Activated gamma-delta T cell treated with anti-CD3 and anti-CD28 coated beads, Interleukin-2, amount 50 U/mL, for 16 hours (primary cell): ENCODE data around the gene GBGT1.
"Not testable (repeated sequence)": the region's sequence is repeated elsewhere in the genome, so short reads cannot be mapped to it uniquely, and the experiment has no call there.

Source experiments
- DNase-seq: peaks from one replicate; pipeline ENCODE4 v3.0.0-alpha.2; 2020; ENCODE audit warnings: low read depth

Gene GBGT1

DNA sequence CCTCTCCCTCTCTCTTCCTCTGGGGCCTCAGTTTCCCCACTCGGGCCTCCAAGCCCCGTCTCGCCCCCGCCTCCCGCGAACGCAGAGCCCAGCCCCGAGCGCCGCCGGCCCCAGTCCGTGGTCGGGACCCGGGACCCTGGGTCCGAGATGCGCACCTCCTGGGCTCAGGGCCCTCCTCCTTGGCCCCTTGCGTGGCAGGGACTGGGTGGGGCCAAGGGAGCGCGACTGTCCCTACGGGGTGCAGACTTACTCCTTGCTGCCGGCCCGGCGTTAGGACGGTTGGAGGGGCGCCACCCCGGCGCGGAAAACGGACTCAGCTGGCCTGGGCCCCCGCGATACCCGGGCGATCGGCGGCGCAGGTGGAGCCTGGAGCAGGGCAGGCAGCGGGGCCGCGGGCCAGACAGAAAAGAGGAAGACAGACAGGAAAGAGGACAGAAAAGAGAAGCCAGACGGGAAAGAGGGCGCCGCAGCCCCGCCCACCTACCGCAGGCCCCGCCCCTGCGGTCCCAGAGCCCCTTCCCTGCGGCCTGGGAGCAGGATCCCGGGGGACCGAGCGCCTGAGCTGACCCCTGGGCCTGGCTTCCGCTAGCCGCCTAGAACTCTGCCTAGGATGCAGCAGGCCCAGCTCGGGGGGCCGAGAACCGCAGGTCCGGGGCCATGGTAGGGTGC lies at the start of gene GBGT1:
GBGT1 (minus strand) TSS at position 411 of the 669 bp plus-strand sequence. CDS start 1,502 bp downstream, outside the sequence.
- DNase-seq = no peak

DNA sequence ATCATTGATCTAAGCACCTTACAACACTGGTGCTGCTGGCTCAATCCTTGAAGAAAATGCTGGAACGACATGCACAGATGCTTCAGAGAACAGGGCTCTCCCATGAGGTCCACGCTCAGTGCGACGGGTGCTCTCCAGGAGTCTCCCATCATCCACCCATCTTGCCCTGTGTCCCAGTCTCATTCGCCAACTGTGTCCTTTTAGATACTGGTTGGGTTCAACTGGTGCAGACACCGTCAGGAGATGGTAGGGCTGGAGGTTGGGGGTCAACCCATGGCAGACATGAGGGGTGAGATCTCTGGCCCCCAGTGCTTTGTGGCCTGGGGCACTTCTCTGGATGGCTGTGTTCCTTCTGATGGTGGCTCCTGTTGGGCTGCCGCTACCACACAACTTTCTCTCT lies 46.9 kb upstream of the GBGT1 start:
- DNase-seq = no peak

DNA sequence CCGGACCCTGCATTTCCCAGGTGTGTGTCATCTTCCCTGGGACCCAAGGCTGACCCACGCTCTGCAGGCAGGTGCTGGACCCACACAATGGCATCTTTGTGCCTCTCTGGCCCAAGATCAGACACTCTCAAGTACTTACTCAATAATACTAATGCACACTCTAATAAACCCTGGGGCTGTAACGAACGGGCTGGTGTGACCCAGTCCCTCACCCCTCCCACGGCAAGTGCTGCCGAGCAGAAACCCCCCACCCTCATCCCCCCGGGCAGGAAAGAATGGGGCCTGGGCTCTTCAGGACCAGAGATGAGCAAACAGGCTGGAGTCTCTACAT lies 46.5 kb upstream of the GBGT1 start:
- DNase-seq = no peak

DNA sequence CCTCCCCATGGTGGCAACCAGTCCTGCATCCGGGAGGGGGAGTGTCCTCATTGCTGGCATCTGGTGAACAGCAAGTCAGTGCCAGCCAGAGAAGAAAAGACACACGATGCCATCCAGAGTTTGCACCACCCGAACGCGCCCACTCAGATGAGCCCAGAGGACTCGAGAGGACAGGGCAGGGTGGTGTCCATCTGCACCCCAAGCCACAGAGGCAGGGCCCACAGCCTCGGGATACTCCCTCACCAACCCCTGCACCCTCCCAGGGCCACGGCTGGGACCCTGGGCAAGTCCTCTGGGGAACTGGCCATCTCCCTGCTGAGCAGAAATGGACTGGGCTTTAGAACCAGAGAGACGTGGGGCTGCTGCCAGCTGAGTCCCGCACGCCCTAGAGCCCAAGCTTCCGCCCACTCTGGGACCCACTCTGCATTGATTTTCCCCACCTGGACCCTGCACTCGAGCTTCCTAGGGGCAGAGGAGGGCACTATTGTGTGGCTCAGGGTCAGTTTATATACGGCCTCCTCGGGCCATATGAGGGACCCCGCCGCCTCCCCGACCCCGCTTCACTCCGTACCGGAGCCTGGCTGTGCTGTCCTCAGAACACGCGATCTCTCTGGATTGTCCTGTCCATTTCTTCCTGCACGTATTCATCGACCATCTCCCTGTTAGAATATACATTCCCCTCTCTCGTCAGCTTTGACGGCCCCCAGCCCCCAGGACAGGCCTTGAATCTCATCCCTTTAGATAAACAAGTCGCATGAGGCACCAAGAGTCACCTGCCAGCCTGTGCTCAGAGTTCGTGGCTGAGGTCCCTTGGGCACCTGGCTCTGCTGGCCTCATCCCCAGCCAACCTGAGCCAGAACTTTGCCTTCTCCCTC lies 45.9 kb upstream of the GBGT1 start:
- DNase-seq = not testable (repeated sequence)

DNA sequence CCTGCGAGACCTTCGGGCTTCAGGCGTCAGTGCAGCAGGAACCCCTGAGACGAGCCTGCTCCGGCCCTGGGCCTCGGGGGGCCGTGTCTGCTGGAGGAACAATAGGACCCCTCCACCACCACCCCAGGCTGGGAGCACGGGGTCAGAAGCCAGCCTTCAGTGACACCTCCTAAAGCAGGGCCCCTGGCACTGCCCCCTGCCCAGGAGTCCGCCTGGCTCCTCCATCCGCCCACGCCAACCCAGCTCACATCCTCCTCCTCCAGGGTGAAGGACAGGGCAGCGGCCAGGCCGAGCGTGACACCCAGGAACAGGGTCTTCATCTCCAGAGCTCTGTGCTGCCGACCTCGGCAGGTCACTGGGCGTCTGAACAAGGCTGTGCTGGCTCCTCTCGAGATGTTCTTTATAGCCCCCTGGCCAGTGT lies 45.2 kb upstream of the GBGT1 start, which contains the start of gene OBP2B:
OBP2B (minus strand) TSS at position 371 of the 421 bp plus-strand sequence; CDS start at position 320, 51 bp downstream.
- not testable (repeated sequence) for DNase-seq

DNA sequence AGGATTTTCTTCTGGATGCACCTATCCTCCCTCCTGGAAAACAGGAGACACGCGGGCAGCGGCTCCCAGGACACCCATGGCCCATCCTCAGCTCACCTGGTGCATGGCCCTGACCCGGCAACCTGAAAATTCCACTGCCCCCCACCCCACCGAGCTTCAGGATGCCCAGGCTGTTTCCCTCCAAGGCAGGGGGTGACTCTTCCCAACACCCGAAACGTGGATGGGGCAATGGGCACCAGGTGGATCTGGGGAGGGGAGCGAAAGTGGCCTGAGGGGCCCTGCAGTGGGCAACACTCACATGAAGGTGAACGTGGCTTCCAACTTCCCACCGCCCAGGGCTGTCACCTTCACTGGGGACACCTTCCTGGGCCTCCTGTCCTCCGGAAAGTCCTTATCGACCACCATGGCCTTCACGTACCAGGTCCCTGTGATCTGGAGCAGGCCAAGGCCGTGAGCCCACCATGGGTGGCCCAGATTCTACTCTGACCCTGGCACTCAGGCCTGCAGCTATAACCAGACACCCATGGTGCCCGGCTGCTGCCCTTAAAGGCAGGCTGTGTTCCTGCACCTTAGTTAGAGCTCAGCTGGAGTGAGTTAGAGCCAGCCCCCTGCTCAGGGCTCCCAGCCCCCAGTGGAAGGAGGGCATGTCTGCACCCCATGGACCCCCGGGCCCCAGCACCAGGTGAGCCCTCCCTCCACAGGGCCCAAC lies 44.6 kb upstream of the GBGT1 start:
- DNase-seq = not testable (repeated sequence)

DNA sequence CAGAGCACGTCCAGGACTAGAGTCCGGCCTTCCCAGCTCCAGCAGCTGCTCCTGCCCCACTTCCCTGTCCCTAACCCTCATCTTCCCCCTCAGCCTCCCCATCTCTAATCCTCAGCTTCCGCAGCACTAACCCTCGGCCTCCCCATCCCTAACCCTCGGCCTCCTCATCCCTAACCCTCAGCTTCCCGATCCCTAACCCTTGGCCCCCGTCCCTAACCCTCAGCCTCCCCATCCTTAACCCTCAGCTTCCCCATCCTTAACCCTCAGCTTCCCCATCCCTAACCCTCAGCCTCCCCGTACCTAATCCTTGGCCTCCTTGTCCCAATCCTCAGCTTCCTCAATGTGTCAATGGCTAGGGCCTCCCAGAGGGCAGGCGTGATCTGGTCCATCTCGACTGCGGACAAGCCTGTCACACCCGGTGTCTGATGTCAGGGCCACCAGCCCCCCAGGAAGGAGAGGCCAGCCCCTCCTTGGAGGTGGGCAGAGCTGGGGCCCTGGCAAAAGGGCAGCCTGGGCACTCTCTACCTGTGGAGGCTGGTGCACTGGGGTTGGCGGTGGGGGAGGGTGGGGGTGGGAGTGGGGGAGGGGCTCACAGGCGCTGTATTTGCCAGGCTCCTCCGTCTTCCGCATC lies 43.9 kb upstream of the GBGT1 start:
- DNase-seq = no peak

DNA sequence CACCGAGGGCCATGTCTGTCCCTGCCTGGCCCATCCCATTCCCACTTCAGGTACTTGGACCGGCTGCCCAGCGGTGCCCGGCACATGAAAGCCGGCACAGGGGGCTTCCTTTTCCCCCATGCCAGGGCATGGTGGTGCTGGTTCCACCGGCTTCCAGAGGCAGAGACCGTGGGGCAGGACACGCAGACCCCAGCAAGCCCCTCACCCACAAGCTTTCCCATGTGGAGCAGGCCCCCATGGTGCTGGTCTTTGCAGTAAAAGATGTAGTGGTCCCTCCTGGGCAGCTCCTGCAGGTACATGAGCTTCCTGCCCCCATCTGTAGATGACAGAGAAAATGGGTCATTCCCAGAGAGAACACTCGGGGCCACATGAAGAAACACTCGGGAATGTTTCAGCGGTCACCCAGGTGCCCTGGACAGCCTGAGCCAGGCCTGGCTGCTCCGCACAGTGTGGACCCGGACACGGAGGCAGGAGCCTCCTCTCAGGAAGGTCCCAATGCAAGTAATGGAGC lies 43.4 kb upstream of the GBGT1 start:
- no peak for DNase-seq

DNA sequence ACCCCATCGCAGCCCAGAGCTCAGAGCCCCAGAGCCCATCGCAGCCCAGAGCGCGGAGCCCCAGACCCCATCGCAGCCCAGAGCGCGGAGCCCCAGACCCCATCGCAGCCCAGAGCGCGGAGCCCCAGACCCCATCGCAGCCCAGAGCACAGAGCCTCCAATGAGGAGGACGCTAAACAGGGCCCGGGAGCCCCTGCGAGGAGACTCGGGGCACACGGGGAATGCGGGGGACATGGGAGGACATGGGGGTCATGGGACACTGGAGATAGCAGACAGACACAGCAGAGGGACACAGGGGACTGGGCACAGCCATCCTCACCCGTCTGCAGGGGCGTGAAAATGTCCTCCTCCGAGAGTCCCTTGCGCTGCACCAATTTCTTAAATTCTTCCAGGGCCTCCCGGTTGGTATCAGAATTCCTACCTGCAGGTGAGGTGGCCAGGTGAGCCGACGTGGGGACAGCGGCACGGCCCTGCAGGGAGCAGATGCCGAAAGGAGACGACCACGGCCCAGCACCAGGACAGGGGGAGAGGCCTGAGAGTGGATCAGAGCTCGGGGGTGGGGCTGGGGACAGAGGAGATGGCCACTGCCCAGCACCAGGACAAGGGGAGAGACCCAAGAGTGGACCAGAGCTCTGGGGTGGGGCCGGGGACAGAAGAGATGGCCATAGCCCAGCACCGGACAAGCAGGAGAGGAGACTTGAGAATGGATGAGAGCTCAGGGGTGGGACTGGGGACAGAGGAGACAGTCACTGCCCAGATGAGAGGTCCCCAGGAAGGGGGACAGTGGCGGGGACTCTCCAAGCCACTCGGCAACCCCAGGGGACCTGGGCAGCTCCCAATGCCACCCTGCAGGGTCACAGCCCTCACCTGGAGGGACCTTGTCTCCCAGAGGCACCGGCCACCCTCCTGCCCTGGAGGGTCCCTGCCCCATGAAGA lies 42.5 kb upstream of the GBGT1 start:
- no peak for DNase-seq

DNA sequence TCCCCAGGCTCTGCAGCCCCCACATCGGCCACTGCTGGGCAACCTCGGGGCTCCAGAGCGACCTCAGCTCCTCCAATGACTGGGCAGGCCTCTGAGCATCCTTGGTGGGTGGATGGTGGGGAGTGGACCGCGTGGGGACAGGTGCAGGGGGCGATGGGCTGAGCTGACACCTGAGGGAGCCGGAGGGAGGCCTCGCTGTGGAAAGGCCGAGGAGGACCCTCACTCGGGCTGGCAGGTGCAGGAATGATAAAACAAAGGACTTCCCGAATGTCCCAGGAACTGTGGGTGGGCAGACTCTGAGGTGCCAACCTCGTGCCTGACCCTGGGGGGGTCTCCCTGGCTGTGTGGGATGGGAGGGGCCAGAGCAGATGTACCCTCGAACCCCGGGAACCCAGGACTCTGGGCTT lies 41.8 kb upstream of the GBGT1 start:
- not testable (repeated sequence) for DNase-seq

DNA sequence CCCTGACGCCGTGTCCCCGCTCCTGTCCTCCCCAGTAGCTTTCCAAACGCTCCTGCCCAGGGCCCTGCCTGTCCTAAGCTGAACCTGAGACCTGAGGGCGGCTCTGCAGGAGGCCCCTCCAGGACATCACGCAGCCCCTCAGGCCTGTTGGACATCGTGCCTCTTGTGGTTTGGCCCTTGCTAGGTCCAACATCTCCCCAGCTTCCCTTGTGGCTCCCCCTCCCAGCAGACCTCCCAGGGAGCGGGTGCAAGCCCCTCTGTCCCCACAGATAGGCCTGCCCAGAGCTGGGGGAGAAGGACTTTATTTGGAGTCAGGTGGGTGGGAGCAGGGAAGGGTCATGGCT lies 41.3 kb upstream of the GBGT1 start:
- DNase-seq = no peak

DNA sequence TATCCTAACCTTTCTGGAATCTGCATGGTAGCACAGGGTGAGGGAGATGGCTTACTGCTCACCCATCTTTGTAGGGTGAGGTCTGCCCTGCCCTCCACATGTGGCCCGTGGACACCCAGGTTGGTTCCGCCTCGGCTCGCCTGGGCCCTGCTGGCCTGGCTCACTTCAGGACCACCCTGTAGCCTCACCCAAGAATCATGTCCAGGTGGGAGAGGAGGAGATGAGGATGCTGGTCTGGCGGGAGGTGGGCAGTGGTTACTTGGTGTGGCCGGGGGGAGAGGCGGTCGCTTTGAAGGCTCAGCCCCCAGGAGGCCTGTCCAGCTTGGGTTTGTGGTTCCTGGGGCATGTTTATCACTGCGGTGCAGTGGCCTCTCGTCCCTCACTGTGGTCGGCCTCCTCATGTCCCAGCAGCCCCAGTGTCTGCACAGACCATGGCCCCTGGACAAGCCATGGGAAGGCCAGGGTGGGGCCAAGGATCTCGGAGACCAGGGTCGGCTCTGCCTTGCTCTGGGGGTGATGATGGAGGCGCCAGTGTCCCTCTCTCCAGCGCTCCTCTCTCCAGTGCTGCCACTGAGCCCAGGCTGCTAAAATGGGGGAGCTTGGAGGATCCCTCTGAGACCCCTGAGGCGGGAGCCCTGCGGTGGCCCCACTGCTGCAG lies 40.8 kb upstream of the GBGT1 start:
- no peak for DNase-seq

DNA sequence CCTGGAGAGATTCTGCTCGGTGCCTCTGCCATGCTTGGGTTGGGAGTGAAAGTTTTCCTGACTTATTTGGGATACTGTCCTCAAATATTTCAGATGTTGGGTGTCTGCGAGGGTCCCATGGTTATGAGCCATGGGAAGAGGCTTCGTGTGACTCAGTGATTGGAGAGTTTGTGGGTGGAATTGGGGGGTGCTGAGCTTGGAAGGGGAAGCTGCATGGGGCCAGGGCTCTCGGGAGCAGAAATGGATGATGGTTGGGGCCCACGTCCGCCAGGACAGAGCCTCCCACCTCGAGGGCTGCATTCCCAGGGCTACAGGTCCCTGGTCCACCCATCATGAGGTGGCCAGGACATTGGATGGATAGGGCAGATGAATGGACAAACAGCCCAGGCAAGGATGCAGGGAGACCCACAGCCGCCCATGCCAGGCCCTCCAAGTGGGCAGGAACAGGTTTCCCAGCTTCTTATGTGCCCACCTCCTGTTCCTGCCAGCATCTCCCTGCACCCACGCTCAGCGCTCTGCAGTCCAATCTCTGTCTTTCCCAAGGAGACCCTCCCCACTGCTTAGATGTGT lies 39.9 kb upstream of the GBGT1 start:
- DNase-seq = no peak

DNA sequence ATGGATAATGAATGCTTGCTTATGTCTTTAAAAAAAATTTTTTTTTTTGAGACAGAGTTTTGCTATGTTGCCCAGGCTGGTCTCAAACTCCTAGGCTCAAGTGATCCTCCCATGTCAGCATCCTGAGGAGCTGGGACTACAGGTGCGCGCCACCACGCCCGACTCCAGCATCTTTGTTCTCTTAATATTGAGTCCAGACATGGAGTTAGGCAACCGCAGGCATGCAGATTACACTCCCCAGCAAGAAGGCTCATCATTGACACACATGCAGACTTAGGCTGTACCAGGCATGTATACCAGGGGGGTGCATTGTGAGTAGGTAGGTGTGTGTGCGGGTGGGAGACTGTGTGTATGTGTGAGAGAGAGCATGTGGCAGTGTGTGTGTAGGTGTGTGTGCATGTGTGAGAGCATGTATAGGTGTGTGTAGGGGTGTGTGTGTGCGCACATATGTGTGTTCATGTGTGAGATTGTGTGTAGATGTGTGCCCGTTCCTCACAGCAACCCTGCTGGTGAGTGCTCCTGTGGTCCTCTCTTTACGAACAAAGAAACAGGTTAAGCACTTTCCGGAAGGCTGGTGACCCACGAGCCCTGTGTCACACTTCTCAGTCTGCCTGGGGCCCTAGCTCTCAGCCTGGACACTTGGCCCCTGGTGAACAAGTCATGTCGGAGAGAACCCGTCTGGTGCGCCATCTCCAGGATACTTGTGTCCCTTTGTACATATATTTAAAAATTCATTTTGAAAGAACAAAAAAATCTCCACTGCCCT lies 39.2 kb upstream of the GBGT1 start:
- no peak for DNase-seq

DNA sequence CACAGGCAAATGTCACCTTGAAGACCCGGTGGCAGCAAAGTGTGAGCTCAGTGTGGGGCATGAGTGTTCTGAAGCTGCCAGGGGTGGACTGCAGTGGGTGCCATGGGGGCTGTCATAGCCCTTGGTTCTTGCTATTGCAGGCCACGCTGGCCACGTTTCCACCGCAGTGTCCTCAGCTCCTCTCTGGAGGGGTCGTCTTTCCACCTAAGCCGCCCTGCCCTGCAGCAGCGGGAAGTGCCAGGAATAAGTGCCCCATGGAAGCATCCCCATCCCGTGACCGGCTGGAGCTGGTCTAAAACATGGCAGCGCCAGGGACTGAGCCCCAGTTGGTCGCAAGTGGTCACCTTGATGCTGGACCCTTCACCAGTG lies 38.4 kb upstream of the GBGT1 start:
- no peak for DNase-seq

DNA sequence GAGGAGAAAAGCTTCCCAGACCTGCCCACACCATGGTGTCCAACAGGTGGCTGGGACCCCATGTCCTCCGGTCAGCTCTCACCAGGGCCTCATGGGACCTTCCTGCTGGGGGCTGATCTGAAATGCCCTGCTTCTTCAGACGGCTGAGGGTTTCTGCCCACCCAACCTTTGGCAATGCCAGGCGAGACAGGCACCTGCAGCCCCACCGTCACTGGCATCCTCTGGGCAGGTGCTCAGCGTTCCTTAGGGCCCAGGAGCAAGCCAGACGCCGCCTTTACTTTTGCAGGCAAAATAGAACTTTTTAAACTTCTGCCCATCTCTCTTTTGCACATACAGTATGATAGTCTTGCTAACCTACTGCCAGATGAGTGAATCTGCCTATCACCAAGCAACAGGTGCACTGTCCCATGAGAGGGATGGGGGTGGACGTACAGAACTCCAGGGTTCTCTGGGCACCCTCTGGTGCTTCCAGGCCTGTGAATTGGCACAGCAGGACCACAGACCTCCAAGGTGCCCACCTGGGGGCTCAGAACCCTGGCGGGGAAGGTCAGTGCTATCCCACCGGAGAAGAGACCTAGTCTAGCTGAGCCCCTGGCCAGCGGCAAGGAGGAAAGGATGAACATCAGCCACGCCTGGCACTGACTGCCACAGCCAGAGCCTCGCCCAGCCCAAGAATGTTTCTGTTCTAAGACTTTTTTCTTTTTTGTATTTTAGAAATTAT lies 37.9 kb upstream of the GBGT1 start:
- DNase-seq = no peak

DNA sequence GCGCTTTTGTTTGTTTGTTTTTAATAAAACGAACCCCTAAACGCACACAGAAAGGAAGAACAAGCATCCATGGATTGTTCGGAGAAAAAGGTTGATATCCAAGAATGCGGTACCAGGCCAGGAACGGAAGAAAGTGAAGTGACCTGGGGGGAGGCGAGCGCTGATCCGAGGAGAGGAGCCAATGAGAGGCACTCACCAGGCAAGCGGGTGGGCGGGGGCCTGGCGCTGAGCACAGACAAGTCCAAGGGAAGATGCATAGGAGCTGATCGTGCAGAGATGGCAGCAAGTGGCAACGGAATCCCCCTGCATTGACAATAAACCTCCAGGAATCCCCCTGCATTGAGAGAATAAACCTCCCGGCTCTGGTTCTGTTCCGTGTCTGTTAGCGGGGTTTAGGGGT lies 36.9 kb upstream of the GBGT1 start:
- no peak for DNase-seq

DNA sequence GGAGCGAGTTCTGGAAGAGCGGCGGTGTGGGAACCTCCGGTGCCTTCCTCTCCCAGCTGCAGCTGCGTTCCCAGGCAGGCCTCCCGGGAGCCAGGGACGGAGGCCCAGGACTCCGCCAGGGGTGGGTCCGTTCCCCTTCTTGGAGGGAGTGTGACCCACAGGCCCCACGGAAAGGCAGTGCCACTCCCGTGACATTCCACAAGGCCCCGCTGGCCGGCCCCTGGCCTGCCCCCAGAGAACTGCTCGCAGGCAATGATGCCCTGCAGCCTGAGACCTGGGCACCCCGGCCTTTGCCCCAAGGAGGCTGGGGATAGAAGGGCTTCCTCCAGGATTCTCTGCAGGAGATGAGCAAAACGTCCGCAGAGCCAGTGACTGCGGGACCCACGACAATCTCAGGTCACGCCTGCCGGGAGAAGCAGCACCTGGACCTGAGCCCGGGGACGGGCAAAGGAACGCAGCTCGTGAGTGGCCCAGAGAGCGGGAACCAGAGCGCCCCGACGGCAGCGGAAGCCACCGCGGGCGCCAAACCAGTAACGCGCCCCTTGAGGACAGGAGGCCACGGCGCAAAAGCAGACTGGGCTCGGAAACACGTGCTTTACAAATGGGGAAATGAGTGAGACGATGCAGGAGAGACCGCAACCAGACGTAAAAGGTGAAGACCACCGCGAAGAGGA lies 36.1 kb upstream of the GBGT1 start:
- DNase-seq = peak; percentile 22
